Lung (tissue), 12 donors: ENCODE results near the gene OGFR. TPM values are rescaled to one million over a fixed set of nuclear protein-coding genes. Genes with fewer than 3 reads are reported as not detected.

Source experiments
- ATAC-seq: fragments of 200-7000 bp; cut with Tn5 transposase; one replicate; pipeline ENCODE4 v1.9.1; 2020; ENCODE audit warnings: moderate number of reproducible peaks; ENCODE audit not compliant: insufficient read depth, low FRiP score
- DNase-seq, 3 donors: peaks; one replicate each; pipeline ENCODE4 v3.0.0-alpha.2; 2013 to 2017
- H3K27ac ChIP-seq, 2 donors: one replicate each; pipeline ENCODE4 v1.5.1; 2013; ENCODE audit warnings: mild to moderate bottlenecking in 2 of 2, moderate library complexity in 2 of 2, control low read depth in 1 of 2, inconsistent platforms in 1 of 2, low read depth in 1 of 2, low read length in 1 of 2
- H3K27me3 ChIP-seq, 3 donors: one replicate each; pipeline ENCODE4 v1.5.1; 2013; ENCODE audit warnings: low read length in 2 of 3; ENCODE audit not compliant: control insufficient read depth in 3 of 3, insufficient read depth in 3 of 3
- H3K36me3 ChIP-seq, 4 donors: one replicate each; pipeline ENCODE4 v1.5.1; 2013; ENCODE audit warnings: low read length in 4 of 4, mild to moderate bottlenecking in 1 of 4, moderate library complexity in 1 of 4; ENCODE audit not compliant: control insufficient read depth in 4 of 4, insufficient read depth in 4 of 4
- H3K4me1 ChIP-seq, 5 donors: one replicate each; pipeline ENCODE4 v1.5.1; 2013; ENCODE audit warnings: low read length in 5 of 5, mild to moderate bottlenecking in 2 of 5, moderate library complexity in 1 of 5; ENCODE audit not compliant: control insufficient read depth in 5 of 5, insufficient read depth in 5 of 5
- H3K4me3 ChIP-seq: one replicate; pipeline ENCODE4 v1.5.1; 2013; ENCODE audit warnings: mild to moderate bottlenecking, control low read depth, moderate library complexity
- H3K9ac ChIP-seq, 2 donors: one replicate each; pipeline ENCODE4 v1.5.1; 2013; ENCODE audit warnings: low read length in 2 of 2, control low read depth in 1 of 2; ENCODE audit not compliant: insufficient read depth in 1 of 2
- H3K9me3 ChIP-seq, 4 donors: one replicate each; pipeline ENCODE4 v1.5.1; 2013; ENCODE audit warnings: low read length in 3 of 4, mild to moderate bottlenecking in 1 of 4, moderate library complexity in 1 of 4; ENCODE audit not compliant: control insufficient read depth in 4 of 4, insufficient read depth in 3 of 4
- CTCF ChIP-seq: IDR thresholded peaks from 2 replicates; pipeline ENCODE4 v1.5.1; 2012; ENCODE audit warnings: mild to moderate bottlenecking; ENCODE audit errors: control extremely low read depth, extremely low read depth
- WGBS, 2 donors: extraction: QIAGEN DNeasy Blood & Tissue Kit; methylation state at CpG; one replicate each; pipeline ENCODE4 v1.1.7; 2013; 5-methylcytosine and 5-hydroxymethylcytosine counted together
- polyA plus RNA-seq, 2 donors: library from polyadenylated mRNA; stranded (reverse); fragments of 200-250 nt; gene quantifications; one replicate each; pipeline ENCODE4 v1.2.1, GENCODE V29; 2013
- total RNA-seq, 2 donors: library from RNA; depleted of rRNA in 1 of 2; stranded (reverse); fragments of >200 nt in 1 of 2; gene quantifications; one replicate each; pipeline ENCODE4 v1.2.1, GENCODE V29; 2014 to 2021
- donor health status: control.
- donor health status: control.
- donor health status: Bipolar disorder and iron deficiency.
- donor health status: healthy.
- donor health status: DM: yes; HTN: yes; CAD: no.

OGFR gene
- total and polyA plus RNA-seq, 4 donors = 38.0 to 73.1 (median 63.9) TPM

GRCh38 chr20:62854121-62854520, 49.5 kb downstream of the OGFR start:
- peaks cover 0 to 2% (median 0%) of the 10 kb centered on the region in 4 donors for H3K9me3 ChIP-seq
- peaks cover 3 to 21% (median 12%) of the 10 kb centered on the region in 4 donors for H3K36me3 ChIP-seq
- no peak overlapping the region for H3K9ac ChIP-seq
- no peaks in the 10 kb centered on the region for H3K27me3 ChIP-seq
- ATAC-seq (no peak), DNase-seq (no peak)
- no peak overlapping the region for H3K27ac ChIP-seq
- H3K4me3 ChIP-seq = no peak overlapping the region
- 95% methylated on average over 13 of the region's 13 CpGs for WGBS, 2 donors
- TF ChIP-seq CTCF = no peak
- H3K4me1 ChIP-seq = peaks cover 0 to under 1% (median 0%) of the 10 kb centered on the region in 5 donors

- peaks cover 0 to 10% (median 2%) of the 10 kb centered on the region in 5 donors for H3K4me1 ChIP-seq
- H3K9me3 ChIP-seq = peaks cover 0 to 2% (median 0%) of the 10 kb centered on the region in 4 donors
- TF ChIP-seq CTCF = no peak
- H3K36me3 ChIP-seq = peaks cover 3 to 21% (median 12%) of the 10 kb centered on the region in 4 donors
- no peaks in the 10 kb centered on the region for H3K27me3 ChIP-seq
- peak overlapping the region in 1 of 2 donors; percentile 28 for H3K27ac ChIP-seq
- H3K9ac ChIP-seq = no peak overlapping the region
- no peak for DNase-seq
- WGBS, 2 donors = 85 to 93% methylated on average over 5 of the region's 5 CpGs
- H3K4me3 ChIP-seq = no peak overlapping the region
- ATAC-seq = no peak
These were observed 50.5 kb downstream of the OGFR start for GRCh38 chr20:62855120-62855519.

- peaks cover 0 to 2% (median 0%) of the 10 kb centered on the region in 4 donors for H3K9me3 ChIP-seq
- no peak overlapping the region for H3K27ac ChIP-seq
- H3K36me3 ChIP-seq = peaks cover 3 to 18% (median 12%) of the 10 kb centered on the region in 4 donors
- WGBS, 2 donors = 96 to 97% methylated on average over 25 of the region's 25 CpGs
- peaks cover 0 to 11% (median 6%) of the 10 kb centered on the region in 5 donors for H3K4me1 ChIP-seq
- H3K27me3 ChIP-seq = no peaks in the 10 kb centered on the region
- no peak overlapping the region for H3K4me3 ChIP-seq
- no peak for ATAC-seq
- TF ChIP-seq CTCF = no peak
- DNase-seq = no peak
- H3K9ac ChIP-seq = no peak overlapping the region
These were observed 52.4 kb downstream of the OGFR start for GRCh38 chr20:62856931-62857619.
